Gastrocnemius medialis (tissue), 4 donors: ENCODE measurements around the gene KCNQ5. TPM values are rescaled to one million over a fixed set of nuclear protein-coding genes. Genes with fewer than 3 reads are reported as not detected.
A peak's percentile ranks its signal among the peaks of the same experiment; 100 is the strongest.

Experiments used
- ATAC-seq, 2 donors: fragments of 150-250 bp; one replicate each; pipeline ENCODE4 v1.9.1; 2016
- DNase-seq, 2 donors: peaks; one replicate each; pipeline ENCODE4 v3.0.0-alpha.2; 2019
- H3K27ac ChIP-seq, 4 donors: fragments of 200-600 bp; sonication (generic); 1 replicate in 1 of 4; 2 replicates in 3 of 4; pipeline ENCODE4 v1.5.1; 2016 to 2018; ENCODE audit warnings: mild to moderate bottlenecking in 2 of 4, moderate library complexity in 1 of 4
- H3K27me3 ChIP-seq, 3 donors: fragments of 200-600 bp; sonication (generic) in 2 of 3; 1 replicate in 1 of 3; 2 replicates in 2 of 3; pipeline versions ENCODE4 v1.5.1 to v1.6.0; 2016 to 2019; ENCODE audit warnings: mild to moderate bottlenecking in 1 of 3, moderate library complexity in 1 of 3
- H3K36me3 ChIP-seq, 2 donors: fragments of 200-600 bp; sonication (generic) in 1 of 2; one replicate each; pipeline ENCODE4 v1.5.1; 2017 to 2018
- H3K4me1 ChIP-seq, 2 donors: fragments of 200-600 bp; sonication (generic) in 1 of 2; one replicate each; pipeline ENCODE4 v1.5.1; 2016 to 2017; ENCODE audit warnings: mild to moderate bottlenecking in 2 of 2
- H3K4me3 ChIP-seq, 4 donors: fragments of 200-600 bp; sonication (generic) in 3 of 4; 1 replicate in 1 of 4; 2 replicates in 3 of 4; pipeline ENCODE4 v1.5.1; 2016 to 2019; ENCODE audit warnings: mild to moderate bottlenecking in 2 of 4
- H3K9me3 ChIP-seq, 3 donors: fragments of 200-600 bp; sonication (generic) in 2 of 3; 1 replicate in 1 of 3; 2 replicates in 2 of 3; pipeline ENCODE4 v1.5.1; 2016 to 2019
- POLR2A ChIP-seq, 2 donors: fragments of 450-650 bp; IDR thresholded peaks; one replicate each; pipeline ENCODE4 v1.6.1; 2017; ENCODE audit warnings: antibody characterized with exemption in 2 of 2, mild to moderate bottlenecking in 2 of 2, moderate library complexity in 2 of 2
- in situ Hi-C, 4 donors: fragments of 200-750 bp; cut with MboI; loops; one replicate each; pipeline versions ENCODE4 v1.15.0 to v1.8.0; 2017; ENCODE audit warnings: low sequenced_read_pairs in 4 of 4
- intact Hi-C: fragments of 100-400 bp; cut with DNase I; formaldehyde crosslinking; loops from one replicate; pipeline ENCODE4 v1.15.1; 2023; ENCODE audit warnings: low total_unique reads
- total RNA-seq, 4 donors: library from RNA; depleted of rRNA; stranded (reverse); fragments of >200 nt; gene quantifications; one replicate each; pipeline versions ENCODE4 v1.1.0 to v1.2.3, GENCODE V29; 2016
- TF ChIP-seq, protein P1 (sequence below), 5 experiments: fragments of 450-650 bp in 3 of 5; fragments of 200-600 bp in 2 of 5; sonication (generic) in 2 of 5; IDR thresholded peaks in 4 of 5; conservative IDR thresholded peaks in 1 of 5; 1 replicate in 4 of 5; 2 replicates in 1 of 5; pipeline ENCODE4 v1.5.1; 2016 to 2019; ENCODE audit warnings: antibody characterized with exemption in 5 of 5, mild to moderate bottlenecking in 3 of 5, moderate library complexity in 3 of 5

KCNQ5 gene
- total RNA-seq, 4 donors from 2014 or later, result 5.3 to 19.3 (median 15.1) TPM

DNA sequence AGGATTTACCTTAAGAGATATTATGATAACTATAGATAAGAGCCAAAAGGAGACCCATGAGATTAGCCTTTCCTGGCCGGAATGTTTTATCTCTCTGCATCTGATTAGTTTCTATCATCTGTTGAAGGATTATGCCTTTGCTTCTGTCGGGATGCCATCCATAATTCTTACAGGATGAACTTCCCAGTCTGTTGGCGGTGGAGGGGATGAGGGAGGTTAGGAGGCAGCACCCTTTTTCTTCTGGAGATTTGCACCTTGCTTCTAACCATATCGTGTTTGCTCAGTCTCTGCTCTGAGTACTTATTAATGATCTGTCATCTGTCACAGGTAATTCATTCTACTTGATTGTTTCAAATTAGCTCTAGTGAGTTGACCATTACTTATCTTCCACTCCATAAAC, 311.4 kb downstream of the KCNQ5 start:
- H3K4me1 ChIP-seq, result no peaks in the 10 kb centered on the region
- intact Hi-C loops (no loop called here), in situ Hi-C loops (no loop called here)
- no peaks in the 10 kb centered on the region for H3K36me3 ChIP-seq
- H3K27ac ChIP-seq, result no peak overlapping the region
- DNase-seq (no peak), ATAC-seq (no peak)
- no peak for TF ChIP-seq POLR2A (IDR thresholded peaks at IDR 0.05)
- TF ChIP-seq, protein P1, sequence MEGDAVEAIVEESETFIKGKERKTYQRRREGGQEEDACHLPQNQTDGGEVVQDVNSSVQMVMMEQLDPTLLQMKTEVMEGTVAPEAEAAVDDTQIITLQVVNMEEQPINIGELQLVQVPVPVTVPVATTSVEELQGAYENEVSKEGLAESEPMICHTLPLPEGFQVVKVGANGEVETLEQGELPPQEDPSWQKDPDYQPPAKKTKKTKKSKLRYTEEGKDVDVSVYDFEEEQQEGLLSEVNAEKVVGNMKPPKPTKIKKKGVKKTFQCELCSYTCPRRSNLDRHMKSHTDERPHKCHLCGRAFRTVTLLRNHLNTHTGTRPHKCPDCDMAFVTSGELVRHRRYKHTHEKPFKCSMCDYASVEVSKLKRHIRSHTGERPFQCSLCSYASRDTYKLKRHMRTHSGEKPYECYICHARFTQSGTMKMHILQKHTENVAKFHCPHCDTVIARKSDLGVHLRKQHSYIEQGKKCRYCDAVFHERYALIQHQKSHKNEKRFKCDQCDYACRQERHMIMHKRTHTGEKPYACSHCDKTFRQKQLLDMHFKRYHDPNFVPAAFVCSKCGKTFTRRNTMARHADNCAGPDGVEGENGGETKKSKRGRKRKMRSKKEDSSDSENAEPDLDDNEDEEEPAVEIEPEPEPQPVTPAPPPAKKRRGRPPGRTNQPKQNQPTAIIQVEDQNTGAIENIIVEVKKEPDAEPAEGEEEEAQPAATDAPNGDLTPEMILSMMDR (IDR thresholded peaks at IDR 0.05 in 4 of 5, conservative IDR thresholded peaks at IDR 0.05 in 1 of 5), result no peak
- no peaks in the 10 kb centered on the region for H3K9me3 ChIP-seq
- no peak overlapping the region for H3K4me3 ChIP-seq
- no peaks in the 10 kb centered on the region for H3K27me3 ChIP-seq

DNA sequence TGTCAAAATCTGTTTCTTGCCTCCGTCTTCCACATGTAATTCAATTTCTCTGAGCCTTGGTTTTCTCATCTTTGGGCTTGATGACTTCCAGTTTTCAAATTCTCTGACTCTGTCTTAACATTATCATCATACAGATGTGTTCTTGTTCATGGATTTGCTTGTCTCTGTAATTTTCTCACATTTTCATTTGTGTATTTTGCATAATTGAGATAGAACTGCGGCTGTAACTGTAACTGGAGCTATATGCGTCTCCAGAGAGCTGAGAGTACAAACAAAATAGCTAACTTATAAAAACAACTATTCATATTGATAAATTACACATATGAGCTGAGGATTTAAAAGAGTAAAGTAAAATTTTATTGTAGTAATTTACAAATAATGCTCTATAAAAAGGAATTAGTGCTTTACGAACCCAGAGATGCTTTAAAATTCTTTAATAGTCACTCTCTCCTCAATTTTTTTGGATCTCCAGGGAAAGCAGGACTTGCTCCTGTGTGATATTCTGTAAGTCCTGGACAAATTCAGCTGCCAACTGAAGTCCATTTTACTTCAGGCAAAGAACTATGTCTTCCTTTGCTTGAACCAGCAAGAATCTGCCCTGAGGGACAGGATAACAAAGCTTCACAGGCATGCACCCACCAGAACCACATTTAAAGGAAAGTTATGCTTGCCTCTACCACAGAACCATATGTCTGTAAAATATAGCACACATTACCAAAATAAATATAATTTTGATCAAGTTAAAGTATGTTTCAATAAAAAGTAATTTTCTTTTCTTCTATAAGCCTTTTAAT, 315.1 kb downstream of the KCNQ5 start:
- Histone ChIP-seq H3K4me3 (no peak overlapping the region), H3K36me3 (no peaks in the 10 kb centered on the region), H3K27ac (no peak overlapping the region), H3K9me3 (no peaks in the 10 kb centered on the region), H3K4me1 (no peaks in the 10 kb centered on the region), H3K27me3 (no peaks in the 10 kb centered on the region)
- in situ Hi-C loops (no loop called here), intact Hi-C loops (no loop called here)
- no peak for ATAC-seq
- DNase-seq, result no peak
- TF ChIP-seq, protein P1 (IDR thresholded peaks at IDR 0.05 in 4 of 5, conservative IDR thresholded peaks at IDR 0.05 in 1 of 5), result no peak
- TF ChIP-seq POLR2A (IDR thresholded peaks at IDR 0.05), result no peak

DNA sequence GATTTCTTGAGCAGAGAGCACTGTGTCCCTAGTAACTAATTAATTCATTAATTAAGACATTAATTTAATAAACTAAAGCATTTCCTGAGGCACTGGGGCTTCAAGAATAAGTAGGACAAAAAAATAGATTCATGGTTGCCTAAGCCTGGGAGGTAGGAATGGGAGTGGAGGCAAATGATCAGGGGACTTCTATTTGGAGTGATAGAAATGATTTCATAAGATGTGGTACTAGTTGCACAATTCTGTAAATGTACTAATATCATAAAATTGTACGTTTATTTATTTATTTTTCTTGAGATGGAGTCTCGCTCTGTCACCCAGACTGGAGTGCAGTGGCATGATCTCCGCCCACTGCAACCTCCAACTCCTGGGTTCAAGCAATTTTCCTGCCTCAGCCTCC, 316.2 kb downstream of the KCNQ5 start:
- in situ Hi-C loops (no loop called here), intact Hi-C loops (no loop called here)
- H3K27me3 ChIP-seq, result no peaks in the 10 kb centered on the region
- H3K9me3 ChIP-seq, result no peaks in the 10 kb centered on the region
- H3K27ac ChIP-seq, result no peak overlapping the region
- no peaks in the 10 kb centered on the region for H3K36me3 ChIP-seq
- H3K4me1 ChIP-seq, result no peaks in the 10 kb centered on the region
- H3K4me3 ChIP-seq, result no peak overlapping the region
- TF ChIP-seq, protein P1 (IDR thresholded peaks at IDR 0.05 in 4 of 5, conservative IDR thresholded peaks at IDR 0.05 in 1 of 5), result no peak
- no peak for TF ChIP-seq POLR2A (IDR thresholded peaks at IDR 0.05)
- peak in 1 of 2 donors; percentile 50 for ATAC-seq
- no peak for DNase-seq

DNA sequence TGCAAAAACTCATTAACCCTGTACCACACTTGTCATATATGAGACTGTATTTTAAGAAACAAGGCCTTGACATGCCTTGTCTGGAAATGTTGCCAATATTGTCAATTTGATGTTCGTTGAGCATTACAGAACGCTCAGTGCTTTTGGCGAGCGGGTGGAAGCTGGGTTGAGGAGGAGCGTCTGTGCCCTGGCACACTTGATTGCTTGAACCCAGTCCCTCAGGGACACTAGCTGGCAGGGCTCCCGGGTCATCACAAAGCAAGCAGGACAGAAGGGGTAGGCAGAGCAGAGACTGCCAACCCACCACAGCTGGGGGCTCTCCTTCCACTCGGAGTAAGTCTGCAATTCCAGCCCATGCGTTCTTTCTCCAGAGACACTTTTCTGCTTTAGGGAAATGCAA, 317.1 kb downstream of the KCNQ5 start:
- H3K4me3 ChIP-seq, result no peak overlapping the region
- H3K27me3 ChIP-seq, result no peaks in the 10 kb centered on the region
- intact Hi-C loops, result no loop called here
- DNase-seq (no peak), ATAC-seq (no peak)
- H3K9me3 ChIP-seq, result no peaks in the 10 kb centered on the region
- H3K27ac ChIP-seq, result no peak overlapping the region
- H3K4me1 ChIP-seq, result no peaks in the 10 kb centered on the region
- H3K36me3 ChIP-seq, result no peaks in the 10 kb centered on the region
- in situ Hi-C loops, result no loop called here
- TF ChIP-seq POLR2A (IDR thresholded peaks at IDR 0.05), result no peak
- TF ChIP-seq, protein P1 (IDR thresholded peaks at IDR 0.05 in 4 of 5, conservative IDR thresholded peaks at IDR 0.05 in 1 of 5), result no peak
